Measurements from ENCODE around the gene GBF1. TPM values are rescaled to one million over a fixed set of nuclear protein-coding genes. Genes with fewer than 3 reads are reported as not detected.

The GBF1 gene
- total RNA-seq, 1 experiment from 2014 or later, result 54.7 TPM

- no peak for DNase-seq (ENCODE audit: low read depth)
Measured at GRCh38 chr10:102233997-102234396, 11.3 kb upstream of the GBF1 start.

GRCh38 chr10:102234888-102235597 is 10.3 kb upstream of the GBF1 start:
- DNase-seq (ENCODE audit: low read depth), result no peak

- peak; percentile 57 for DNase-seq (ENCODE audit: low read depth)
Measured at GRCh38 chr10:102235598-102235920, 9.8 kb upstream of the GBF1 start.

- DNase-seq (ENCODE audit: low read depth), result no peak
Measured at GRCh38 chr10:102236006-102236405, 9.3 kb upstream of the GBF1 start.

GRCh38 chr10:102237711-102238252 is 7.5 kb upstream of the GBF1 start:
- no peak for DNase-seq (ENCODE audit: low read depth)

- DNase-seq (ENCODE audit: low read depth), result peak; percentile 35
Measured at GRCh38 chr10:102240467-102241031, 4.8 kb upstream of the GBF1 start.

- DNase-seq (ENCODE audit: low read depth), result peak; percentile 32
Measured at GRCh38 chr10:102241032-102241443, 4.3 kb upstream of the GBF1 start.

GRCh38 chr10:102241444-102242117 is 3.8 kb upstream of the GBF1 start, which contains the start of gene PITX3:
PITX3 (minus strand) TSS chr10:102241512; CDS start chr10:102232080, 9,432 bp downstream.
- DNase-seq (ENCODE audit: low read depth), result peak; percentile 81

- DNase-seq (ENCODE audit: low read depth), result no peak
Measured at GRCh38 chr10:102242118-102242485, 3.2 kb upstream of the GBF1 start.

GRCh38 chr10:102243309-102243708 is 2.0 kb upstream of the GBF1 start:
- peak; percentile 73 for DNase-seq (ENCODE audit: low read depth)

GRCh38 chr10:102245932-102246251 is 560 bp downstream of the GBF1 start:
- no peak for DNase-seq (ENCODE audit: low read depth)

GRCh38 chr10:102246261-102246660 is 929 bp downstream of the GBF1 start:
- DNase-seq (ENCODE audit: low read depth), result peak; percentile 28

- DNase-seq (ENCODE audit: low read depth), result no peak
Measured at GRCh38 chr10:102247734-102248133, 2.4 kb downstream of the GBF1 start.

GRCh38 chr10:102252508-102252907 is 7.2 kb downstream of the GBF1 start:
- peak; percentile 63 for DNase-seq (ENCODE audit: low read depth)

GRCh38 chr10:102254426-102254825 is 9.1 kb downstream of the GBF1 start:
- DNase-seq (ENCODE audit: low read depth), result no peak

GRCh38 chr10:102255404-102255803 is 10.1 kb downstream of the GBF1 start:
- no peak for DNase-seq (ENCODE audit: low read depth)

- no peak for DNase-seq (ENCODE audit: low read depth)
Measured at GRCh38 chr10:102261196-102261595, 15.9 kb downstream of the GBF1 start.

GRCh38 chr10:102261842-102262241 is 16.5 kb downstream of the GBF1 start:
- DNase-seq (ENCODE audit: low read depth), result no peak

- peak; percentile 46 for DNase-seq (ENCODE audit: low read depth)
Measured at GRCh38 chr10:102262744-102263370, 17.5 kb downstream of the GBF1 start.

GRCh38 chr10:102264371-102264770 is 19.0 kb downstream of the GBF1 start:
- no peak for DNase-seq (ENCODE audit: low read depth)

GRCh38 chr10:102266670-102267069 is 21.3 kb downstream of the GBF1 start:
- no peak for DNase-seq (ENCODE audit: low read depth)

GRCh38 chr10:102267748-102268147 is 22.4 kb downstream of the GBF1 start:
- peak; percentile 69 for DNase-seq (ENCODE audit: low read depth)
